ENCODE results near the gene CDCP2.
A peak's percentile ranks its signal among the peaks of the same experiment; 100 is the strongest.

Gene CDCP2

DNA sequence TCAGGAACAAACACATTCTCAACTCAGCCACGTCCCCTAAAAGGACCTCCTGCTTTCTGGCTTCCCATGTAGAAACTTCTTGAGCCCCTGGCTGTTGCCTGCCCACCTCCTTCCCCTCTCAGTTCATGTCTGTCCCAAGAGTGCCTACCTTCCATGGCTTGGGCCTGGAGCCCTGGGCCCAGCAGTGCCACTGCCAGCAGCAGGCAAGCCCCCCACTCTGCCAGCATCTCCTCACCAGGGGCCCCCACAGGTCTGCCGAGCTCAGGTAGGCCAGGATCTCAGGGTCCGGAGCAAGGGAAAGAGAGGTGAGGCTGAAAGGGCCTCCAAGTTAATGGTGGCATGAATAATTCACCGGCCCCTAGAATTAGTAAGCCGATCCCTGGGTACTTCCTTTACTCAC is at the start of gene CDCP2:
Gene CDCP2 (minus strand): TSS at position 305 of the 400 bp plus-strand sequence. CDS start 78 bp downstream, at position 227.
- DNase-seq, result no peak

DNA sequence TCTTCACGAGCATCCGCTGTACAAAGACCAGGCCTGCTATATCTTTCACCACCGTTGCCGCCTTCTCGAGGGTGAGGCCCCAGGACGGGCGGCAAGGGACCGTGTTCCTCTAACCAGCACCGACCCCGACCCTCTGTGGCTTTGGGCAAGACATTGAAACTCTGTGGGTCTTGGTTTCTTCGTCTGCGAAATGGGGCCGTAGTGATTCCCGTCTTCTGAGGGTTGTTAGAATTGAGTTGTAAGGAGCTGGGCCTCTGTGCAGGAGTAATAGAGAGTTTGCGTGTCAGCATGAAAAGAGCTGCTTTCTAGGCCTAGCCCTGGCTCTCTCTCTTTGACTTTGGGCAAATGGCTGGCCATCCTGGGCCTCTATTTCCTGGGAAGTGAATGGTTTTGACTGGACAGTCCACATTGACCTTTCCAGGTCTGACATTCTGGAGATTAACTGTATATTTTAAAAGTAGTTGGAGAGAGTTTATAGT is 47.8 kb upstream of the CDCP2 start:
- DNase-seq, result peak in 1 of 56 donors; percentile 25

DNA sequence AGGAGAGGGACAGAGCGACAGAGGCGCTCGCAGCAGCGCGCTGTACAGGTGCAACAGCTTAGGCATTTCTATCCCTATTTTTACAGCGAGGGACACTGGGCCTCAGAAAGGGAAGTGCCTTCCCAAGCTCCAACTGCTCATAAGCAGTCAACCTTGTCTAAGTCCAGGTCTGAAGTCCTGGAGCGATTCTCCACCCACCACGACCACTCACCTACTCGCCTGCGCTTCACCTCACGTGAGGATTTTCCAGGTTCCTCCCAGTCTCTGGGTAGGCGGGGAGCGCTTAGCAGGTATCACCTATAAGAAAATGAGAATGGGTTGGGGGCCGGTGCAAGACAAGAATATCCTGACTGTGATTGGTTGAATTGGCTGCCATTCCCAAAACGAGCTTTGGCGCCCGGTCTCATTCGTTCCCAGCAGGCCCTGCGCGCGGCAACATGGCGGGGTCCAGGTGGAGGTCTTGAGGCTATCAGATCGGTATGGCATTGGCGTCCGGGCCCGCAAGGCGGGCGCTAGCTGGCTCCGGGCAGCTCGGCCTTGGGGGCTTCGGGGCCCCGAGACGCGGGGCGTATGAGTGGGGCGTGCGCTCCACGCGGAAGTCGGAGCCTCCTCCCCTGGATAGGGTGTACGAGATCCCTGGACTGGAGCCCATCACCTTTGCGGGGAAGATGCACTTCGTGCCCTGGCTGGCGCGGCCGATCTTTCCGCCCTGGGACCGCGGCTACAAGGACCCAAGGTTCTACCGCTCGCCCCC is 47.1 kb upstream of the CDCP2 start, which contains the start of the genes CYB5RL and MRPL37:
Gene CYB5RL (minus strand): TSS at position 266 of the 754 bp plus-strand sequence. CDS start 4,414 bp downstream, outside the sequence.
Gene MRPL37 (plus strand): TSS at position 403 of the 754 bp plus-strand sequence. CDS start 77 bp downstream, at position 480.
- peak; percentile 41 to 95 (median 86) for DNase-seq

DNA sequence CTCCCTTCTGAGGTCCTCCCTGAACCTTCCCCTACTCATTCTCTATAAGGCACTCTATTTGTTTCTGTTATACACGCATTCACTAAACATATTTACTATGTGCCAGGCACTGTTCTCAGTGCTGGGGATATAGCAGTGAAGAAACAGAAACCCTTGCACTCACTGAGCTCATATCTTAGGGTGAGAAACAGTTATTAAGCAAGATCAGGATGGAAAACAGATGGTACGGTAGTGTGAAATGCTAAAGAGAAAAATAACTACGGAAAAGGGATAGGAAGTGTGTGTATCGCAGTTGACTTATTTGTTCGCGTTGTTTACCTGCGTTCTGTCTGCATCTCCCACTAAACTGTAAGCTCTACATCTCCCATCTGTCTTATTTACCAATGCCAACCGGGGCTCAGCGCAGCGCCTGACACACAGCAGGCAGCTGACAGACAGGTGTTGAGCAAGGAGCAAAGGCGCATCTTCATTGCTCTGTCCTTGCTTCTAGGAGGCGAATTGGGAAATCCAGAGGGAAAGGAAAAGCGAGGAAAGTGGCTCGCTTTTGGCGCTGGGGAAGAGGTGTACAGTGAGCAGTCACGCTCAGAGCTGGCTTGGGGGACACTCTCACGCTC is 46.5 kb upstream of the CDCP2 start:
- peak in 1 of 56 donors; percentile 56 for DNase-seq

DNA sequence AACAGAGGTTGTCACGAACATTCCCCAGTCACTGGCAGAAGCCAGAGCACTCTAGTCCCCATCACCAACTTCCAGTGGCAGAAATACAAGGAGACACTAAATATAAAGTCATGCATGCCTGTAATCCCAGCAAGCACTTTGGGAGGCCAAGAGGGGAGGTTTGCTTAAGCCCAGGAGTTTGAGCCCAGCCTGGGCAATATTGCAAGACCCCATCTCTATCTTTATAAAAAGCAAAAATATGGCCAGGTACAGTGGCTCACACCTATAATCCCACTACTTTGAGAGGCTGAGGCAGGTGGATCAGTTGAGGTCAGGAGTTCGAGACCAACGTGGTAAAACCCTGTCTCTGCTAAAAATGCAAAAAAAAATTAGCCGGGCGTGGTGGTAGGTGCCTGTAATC is 40.7 kb upstream of the CDCP2 start:
- DNase-seq, result no peak

DNA sequence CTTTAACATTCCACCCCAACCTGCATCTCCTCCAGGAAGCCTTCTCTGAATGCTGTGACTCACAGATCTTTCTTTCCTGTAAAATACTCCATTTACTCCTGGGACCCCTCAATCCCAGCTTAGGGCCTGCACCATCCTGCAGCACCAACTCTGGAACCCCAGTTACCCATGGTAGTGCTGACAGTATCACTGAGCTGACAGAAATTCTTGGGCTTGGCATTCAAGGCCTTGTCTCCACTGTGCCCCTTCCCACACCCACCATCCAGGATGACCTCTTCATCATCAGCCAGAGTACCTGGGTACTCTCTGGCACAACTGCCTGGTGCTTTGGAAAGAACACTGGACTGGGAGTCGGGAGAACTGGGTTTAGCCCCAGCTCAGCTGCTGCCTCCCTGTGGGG is 38.7 kb upstream of the CDCP2 start:
- DNase-seq, result no peak

DNA sequence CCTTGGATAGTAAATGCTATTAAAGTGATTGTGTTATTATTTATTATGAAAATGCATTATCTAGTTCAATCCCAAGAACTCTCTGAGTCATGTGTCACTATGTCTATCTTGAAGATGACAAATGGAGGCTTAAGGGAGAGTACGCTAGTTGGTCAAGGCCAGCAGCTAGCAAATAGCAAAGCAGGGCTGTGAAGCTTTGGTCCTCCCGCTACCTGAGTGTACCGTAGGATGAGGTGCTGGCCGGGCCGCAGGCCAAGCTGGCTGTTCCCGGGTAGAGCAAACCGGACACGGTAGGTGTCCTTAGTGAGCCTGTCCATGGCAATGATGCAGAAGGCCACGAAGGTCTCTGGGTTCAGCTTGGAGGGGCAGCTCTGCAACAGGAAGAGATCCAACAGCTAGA is 37.7 kb upstream of the CDCP2 start:
- no peak for DNase-seq

DNA sequence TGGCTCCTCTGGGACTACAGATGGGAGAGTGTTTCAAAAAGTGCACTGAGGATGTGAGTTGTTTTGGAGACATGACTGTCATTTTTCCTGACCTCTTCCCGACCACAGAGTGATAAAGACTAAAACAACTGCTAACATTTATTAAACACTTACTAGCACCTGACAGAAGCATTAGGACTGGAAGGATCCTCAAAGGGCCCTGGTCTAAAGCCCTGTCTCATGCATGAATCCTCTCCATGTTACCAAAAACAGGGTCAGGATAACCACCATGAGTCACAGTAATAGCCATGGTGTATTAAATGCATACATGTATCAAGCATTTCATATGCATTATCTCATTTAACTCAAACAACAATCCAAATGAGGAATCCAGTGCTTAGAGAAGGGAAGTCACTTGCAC is 35.5 kb upstream of the CDCP2 start:
- DNase-seq, result no peak

DNA sequence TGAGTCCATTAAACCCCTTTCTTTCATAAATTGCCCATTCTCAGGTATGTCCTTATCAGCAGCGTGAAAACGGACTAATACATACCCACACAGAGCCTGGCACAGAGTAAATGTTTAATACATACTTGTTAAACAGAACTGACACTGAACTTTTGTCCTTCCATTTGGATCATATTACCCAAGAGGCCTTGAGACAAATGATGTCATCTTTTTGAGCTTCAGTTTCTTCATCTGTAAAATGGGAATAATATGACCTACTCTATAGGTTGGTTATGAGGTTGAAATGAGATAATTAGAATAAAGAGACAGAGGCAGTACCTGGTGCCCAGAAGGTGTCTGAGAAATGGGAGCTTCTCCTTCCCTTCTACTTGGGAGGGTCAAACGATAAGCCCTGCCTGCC is 33.3 kb upstream of the CDCP2 start:
- no peak for DNase-seq

DNA sequence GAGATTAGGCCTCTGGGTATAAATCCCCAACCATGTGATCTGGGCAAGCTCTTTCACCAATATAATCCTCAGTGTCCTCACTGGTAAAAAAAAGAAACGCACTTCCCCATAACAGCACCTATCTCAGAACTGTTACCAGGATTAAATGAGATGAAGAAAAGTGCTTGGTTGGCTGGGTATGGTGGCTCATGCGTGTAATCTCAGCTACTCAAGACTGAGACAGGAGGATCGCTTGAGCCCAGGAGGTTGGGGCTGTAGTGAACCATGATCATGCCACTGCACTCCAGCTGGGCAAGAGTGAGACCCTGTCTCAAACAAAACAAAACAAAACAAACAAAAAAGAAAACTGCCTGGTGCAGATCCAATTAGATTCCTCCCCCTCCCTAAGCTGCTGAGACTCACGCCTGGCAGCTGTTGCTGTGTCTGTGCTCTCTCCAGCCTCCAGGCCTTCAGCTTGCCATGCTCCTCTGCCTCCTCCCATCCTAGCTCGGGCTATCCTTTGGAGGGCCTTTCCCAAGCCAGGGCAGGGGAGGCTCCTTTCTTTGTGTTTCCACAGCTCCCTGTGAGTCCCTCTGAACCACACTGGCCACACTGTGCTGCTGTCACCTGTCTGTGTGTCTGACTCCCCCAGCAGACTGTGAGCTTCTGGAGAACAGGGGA is 28.0 kb upstream of the CDCP2 start:
- no peak for DNase-seq

DNA sequence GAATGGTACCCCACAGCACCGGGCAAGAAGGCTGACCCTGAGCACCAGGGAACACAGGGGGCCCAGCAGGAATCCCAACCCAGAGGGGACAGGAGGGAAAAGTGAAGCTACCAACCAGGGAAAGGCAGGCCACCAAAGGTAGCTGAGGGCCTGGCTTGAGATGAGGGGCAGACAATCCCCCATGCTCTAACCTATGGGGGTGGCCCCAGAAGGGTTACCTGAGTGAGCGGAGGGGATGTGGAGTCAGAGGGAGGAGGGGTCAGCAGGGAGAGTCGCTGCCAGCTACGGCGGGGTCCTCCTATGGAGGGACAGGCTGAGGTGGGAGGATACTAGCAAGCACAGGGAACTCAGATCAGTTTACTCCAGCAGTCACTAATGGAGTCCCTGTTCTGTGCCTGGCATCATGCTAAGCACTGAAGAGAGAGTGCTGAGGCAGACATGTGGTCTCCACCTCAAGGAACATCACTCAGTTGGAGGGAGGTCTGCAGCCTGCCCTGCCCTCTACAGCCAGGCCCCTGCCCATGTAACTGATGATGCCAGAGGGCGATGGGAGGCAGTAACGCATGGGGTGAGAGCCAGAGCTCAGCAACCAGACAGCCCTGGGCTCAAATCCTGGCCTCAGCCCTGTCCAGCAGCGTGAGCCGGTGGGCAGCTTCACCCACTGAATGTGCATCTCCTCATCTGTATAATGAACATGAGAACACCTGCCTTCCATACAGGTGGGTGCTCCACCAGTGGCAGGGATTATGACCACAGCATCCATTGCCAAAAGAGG is 25.7 kb upstream of the CDCP2 start:
- DNase-seq, result no peak

DNA sequence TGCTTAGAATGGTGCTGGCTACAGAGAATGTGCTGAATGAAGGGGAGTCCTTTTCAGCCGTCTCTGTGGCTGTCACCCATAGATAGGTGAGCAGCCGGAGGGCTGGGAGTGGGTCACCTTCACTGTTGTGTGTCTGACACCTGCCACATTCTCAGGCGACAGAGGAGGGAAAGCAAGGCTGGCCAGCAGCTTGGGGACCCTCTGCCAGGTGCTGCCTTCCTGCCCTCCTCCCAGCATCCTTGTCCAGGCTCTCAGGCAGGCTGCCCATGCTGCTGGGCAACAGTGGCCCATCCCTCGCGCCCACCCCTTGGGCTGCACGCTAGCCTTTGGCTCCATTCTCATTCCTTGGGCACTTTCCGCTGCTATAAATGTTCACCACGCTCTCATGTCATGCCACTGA is 24.9 kb upstream of the CDCP2 start:
- no peak for DNase-seq

DNA sequence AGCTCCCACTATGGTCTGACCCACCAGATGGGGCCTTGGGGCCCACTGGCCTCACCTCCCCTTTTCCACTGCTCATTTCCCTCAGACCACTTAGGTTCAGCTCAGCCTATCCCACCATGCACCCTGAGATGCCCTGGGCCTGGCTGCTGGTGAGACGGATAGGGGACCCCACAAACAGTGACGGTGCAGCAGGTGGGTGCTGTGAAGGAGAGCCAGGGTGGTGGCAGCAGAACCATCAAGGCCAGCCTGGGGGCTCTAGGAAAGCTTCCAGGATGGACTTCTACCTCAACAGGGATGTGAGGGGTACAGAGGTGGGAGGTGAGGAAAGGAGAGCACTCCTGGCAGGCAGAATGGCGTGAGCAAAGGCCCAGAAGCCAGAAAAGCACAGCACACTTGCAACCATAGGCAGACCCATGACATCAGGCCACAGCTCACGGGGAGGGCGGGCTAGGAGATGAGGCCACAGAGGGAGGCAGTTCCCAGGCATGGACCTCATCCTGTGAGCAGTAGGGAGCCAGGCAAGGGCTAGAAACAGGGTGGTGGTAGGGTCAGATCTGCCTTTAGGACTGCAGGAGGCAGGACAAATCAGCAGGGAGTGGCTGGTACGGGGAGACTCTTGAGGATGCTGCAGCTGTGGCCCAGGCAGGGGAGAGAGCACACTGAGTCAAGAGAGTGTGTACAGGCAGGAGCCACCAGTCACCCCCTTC is 24.0 kb upstream of the CDCP2 start:
- no peak for DNase-seq

DNA sequence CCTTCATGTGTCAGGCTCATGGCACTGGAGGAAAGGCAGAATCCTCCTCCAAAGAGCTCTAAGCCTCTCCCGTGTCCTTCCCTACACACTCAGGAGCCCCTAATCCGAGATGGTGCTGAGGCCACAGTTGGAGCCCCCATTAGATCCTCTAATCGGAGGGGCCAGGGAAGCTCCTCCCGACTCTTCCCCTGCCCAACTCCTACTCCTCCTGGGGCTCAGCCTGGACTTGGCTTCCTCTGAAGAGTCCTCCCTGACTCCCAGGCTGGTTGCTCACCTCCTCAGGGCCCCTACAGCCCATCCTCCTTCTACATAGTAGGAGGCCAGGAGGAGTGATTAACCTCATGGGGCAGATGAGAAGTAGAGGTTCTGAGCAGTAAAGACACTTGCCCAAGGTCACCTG is 21.3 kb upstream of the CDCP2 start:
- no peak for DNase-seq

DNA sequence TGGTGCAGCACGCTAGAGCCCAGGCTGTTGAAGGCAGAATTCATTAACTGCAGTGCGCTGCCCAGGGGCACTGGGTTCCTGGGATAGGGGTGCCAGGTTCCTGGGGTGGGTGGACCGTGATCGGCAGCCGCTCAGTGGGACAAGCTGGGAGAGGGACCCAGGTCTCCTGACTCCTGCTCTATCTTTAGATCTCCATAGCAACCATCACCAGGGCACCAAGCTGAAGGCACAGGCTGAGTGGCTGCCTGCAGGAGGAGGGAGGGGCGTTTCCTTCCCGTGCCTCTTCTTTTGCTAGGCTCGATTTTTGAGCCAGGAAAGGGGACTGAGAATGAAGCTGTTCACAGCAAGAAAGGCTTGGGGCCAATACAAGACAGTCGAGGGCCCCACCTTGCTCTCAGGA is 20.9 kb upstream of the CDCP2 start:
- peak in 31 of 56 donors; percentile 5 to 66 (median 39) for DNase-seq

DNA sequence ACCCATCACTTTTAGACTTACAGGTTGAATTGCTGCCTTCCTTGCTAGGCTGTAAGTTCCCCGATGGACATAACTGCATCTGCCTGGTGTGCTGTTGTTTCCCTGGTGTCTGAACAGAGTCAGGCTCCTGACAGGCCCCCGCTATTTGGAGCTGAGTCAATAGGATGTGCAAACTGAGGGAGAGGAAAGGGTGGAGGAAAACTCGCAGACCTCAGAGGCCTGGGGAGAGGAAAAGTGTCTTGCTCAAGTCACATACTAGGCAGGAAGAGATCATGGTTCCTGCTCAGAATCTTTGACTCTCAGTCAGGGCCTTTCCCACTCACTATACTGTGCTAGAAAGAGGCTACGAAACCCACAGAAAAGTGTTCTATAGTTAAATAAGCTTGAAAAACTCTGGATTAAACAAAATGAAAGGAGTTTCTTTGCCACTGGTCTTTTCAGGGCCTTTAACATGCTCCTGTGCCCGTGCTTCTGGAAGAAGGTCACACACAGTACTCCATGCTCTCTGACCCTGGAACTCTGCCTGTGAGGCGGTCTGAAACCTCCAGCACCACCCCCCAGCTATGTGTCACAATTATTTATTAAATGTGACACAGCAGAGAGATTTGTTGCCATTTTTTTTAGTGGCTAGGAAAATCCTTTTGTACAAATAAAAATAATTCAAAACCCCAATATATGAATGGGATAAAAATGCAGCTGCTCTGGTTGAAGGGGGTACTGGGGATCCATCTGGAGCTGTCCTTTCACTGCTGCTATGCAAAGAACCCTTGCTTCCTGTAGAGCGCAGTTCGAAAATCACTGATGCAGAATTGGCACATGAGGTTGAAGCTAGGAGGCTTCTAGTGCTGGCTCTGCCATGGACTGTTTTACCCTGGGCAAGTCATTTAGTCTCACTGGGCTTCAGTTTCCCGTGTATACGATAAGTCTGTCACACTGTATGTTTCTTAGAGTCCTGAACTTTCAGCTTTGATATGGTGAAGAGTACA is 20.1 kb upstream of the CDCP2 start:
- peak in 1 of 56 donors; percentile 18 for DNase-seq

DNA sequence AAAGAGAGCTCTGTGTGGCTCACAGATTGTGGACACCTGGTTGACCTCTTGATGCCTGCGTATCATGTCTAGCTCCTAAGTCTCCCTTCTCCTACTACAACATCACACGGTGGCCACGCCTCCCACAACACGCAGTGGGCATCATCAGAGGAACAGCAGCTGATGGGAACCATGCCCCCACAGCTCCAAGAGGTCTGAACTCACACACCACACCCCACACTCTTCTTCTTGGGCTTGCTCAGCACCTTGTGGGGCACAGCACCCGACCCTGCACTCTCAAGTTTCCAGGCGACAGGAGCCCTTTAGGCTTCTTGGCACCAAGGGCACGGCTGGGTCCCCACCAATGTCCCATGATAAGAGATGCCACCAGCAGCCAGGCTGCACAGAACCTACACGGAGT is 18.8 kb upstream of the CDCP2 start:
- DNase-seq, result no peak

DNA sequence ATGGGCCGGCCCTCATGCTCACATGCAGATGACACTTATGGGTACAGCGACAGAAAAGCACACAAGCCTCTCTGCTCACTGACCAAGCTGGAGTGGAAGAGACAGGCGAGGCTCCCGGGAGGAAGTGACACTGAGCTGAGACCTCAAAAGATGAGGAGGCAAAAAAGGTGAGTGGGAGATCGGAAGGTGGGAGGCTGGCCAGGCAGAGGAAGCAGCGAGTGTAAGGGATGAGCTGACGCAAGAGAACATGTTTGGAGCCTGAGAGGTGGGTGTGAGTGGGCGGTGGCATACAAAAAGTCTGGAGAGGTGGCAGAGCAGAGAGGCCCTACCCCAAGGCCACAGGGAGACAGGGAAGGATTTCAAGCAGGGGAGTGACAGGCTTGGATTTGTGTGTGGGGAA is 18.2 kb upstream of the CDCP2 start:
- peak in 2 of 56 donors; percentile 6 to 23 for DNase-seq

DNA sequence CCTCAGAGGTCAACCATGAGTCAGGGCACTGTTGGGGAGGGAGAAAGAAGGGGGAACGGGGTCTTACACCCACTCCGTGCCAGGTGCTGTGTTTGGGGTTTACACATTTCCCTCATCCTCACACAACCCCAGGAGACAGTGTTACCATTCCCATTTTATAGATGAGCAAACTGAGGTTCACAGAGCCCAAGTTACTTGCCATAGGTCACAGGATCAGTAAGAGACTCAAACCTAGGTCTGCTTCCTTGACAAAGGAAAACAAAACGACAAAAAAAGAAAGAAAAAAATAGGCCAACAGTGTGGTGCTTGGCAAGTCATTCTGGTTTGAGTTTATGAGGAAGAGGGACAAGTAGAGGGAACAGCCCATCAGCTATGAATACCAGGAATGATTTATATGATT is 16.3 kb upstream of the CDCP2 start:
- no peak for DNase-seq
